Keratinocyte (primary cell): Measurements from ENCODE around the gene CD180.

Experiments
- CTCF ChIP-seq, 3 experiments: IDR thresholded peaks in 1 of 3; conservative IDR thresholded peaks in 1 of 3; optimal IDR thresholded peaks in 1 of 3; 2 replicates in 2 of 3; 3 replicates in 1 of 3; pipeline versions ENCODE3 to v1.5.1; 2011; ENCODE audit warnings: low read length in 3 of 3, mild to moderate bottlenecking in 3 of 3, moderate library complexity in 2 of 3, control low read depth in 1 of 3, inconsistent platforms in 1 of 3; ENCODE audit not compliant: insufficient read depth in 2 of 3; ENCODE audit errors: extremely low read depth in 1 of 3
- EZH2 ChIP-seq: IDR thresholded peaks from one replicate; pipeline ENCODE4 v1.6.1; 2012; ENCODE audit warnings: inconsistent platforms, mild to moderate bottlenecking, low read length, moderate library complexity

GRCh38 chr5:67133217-67133616 is 63.4 kb downstream of the CD180 start:
- no peak for TF ChIP-seq CTCF (optimal IDR thresholded peaks at IDR 0.05 in 1 of 3, IDR thresholded peaks at IDR 0.05 in 1 of 3, conservative IDR thresholded peaks at IDR 0.05 in 1 of 3; ENCODE audit: extremely low read depth in 1 of 3, insufficient read depth in 2 of 3, low read length in 3 of 3)
- TF ChIP-seq EZH2, result no peak
